ENCODE measurements around the gene RRP1B. TPM values are rescaled to one million over a fixed set of nuclear protein-coding genes. Genes with fewer than 3 reads are reported as not detected.

Gene RRP1B
- total and polyA plus RNA-seq, 2 of the 13 experiments (the other 11 are each of a cell fraction or from before 2014, with no cell fraction given), result 16.3 to 46.2 TPM

DNA sequence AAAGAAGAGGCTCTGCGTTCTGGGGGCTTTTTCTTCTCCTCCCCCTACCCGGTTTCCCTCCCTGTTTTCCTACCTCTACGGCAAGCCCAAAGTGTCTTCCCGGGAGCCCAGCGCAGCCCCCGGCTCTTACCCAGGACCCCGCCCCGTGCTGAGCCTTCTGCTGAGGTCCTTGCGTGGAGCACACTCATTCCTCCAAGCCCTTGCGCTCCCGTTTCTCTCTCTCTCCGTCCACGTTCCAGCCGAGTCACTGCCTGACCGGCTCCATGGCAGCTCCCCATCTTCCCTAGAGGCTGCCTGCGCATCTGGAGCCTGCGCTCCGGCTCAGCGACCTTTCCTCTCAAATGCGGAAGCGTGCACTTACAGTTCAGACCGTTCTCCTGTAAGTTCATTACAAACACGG, 34.6 kb downstream of the RRP1B start (continued):
- TF ChIP-seq, protein P1, sequence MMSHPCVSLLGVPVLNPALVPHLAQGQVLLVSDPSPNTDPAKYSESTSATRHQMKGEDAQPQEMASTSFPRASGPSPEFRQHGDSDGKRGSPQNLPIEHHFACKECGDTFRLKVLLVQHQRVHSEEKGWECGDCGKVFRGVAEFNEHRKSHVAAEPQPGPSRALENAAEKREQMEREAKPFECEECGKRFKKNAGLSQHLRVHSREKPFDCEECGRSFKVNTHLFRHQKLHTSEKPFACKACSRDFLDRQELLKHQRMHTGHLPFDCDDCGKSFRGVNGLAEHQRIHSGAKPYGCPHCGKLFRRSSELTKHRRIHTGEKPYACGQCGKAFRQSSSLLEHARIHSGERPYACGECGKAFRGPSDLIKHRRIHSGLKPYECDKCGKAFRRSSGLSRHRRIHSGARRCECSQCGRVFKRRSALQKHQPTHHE (CRISPR knock-in tag; IDR thresholded peaks at IDR 0.05; ENCODE audit: borderline replicate concordance), result no peak
- no peak for TF ChIP-seq ARID2 (CRISPR knock-in tag; IDR thresholded peaks at IDR 0.05; ENCODE audit: borderline replicate concordance)
- TF ChIP-seq ZFX (CRISPR knock-in tag; IDR thresholded peaks at IDR 0.05; ENCODE audit: low read depth), result no peak
- TF ChIP-seq KLF11 (CRISPR knock-in tag; IDR thresholded peaks at IDR 0.05), result no peak
- no peak for TF ChIP-seq ZSCAN20 (CRISPR knock-in tag; IDR thresholded peaks at IDR 0.05; ENCODE audit: borderline replicate concordance)

DNA sequence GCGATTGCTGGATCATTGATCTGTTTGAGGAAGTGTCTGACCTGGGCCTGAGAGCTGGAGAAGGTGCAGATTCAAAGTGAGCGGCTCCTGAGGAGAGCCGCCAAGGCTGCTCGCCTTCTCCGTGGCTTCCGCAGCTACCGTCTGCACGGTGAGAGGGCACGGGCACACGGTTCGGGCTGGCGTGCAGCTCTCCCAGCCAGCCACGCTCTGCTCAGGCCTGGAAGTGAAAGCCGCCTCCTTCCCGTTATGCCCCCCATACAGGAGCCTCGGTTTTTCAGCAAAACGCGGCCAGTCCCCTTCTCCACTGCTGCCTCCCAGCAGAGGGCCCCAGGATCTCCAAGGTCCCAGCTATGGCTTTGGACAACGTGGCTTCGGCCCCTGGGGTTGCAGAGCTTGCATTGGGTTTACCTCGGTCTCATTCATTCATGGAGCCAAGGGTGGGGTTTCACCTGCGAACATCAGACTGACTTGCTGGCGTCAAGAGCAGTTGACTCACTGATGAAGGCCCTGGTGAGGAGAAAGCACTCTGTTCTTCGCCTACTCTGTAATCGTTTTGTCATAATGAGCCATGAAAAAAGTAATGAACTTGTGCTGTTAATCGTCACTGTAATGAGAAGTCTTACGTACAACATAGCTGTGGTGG, 35.2 kb downstream of the RRP1B start:
- intact Hi-C loops (cut with micrococcal nuclease; ENCODE audit: unreplicated experiment) (no loop called here), in situ Hi-C loops (cut with HindIII; ENCODE audit: extremely low pct_ligation_motif_present, low pct_unique_long_range_greater_than_20kb) (no loop called here)
- no TSS peak for BruUV-seq (replicated peaks)
- Histone ChIP-seq H3K4me1 (ENCODE audit: insufficient read depth, low read length) (peaks cover 31% of the 10 kb centered on the region), H3K27ac (ENCODE audit: extremely low read length, insufficient read depth, low read length) (no peak overlapping the region), H3K9me3 (ENCODE audit: low read length) (no peaks in the 10 kb centered on the region), H3K36me3 (replicated peaks in 1 of 2; ENCODE audit: control insufficient read depth in 1 of 2, insufficient read depth in 2 of 2, low read length in 2 of 2) (peaks cover 27 to 56% of the 10 kb centered on the region in 2 experiments), H4K20me1 (ENCODE audit: insufficient read depth, low read length) (no peaks in the 10 kb centered on the region), H3K27me3 (ENCODE audit: control insufficient read depth in 1 of 2, insufficient read depth in 2 of 2, low read length in 2 of 2) (no peaks in the 10 kb centered on the region), H3K4me3 (replicated peaks in 1 of 3; ENCODE audit: insufficient read depth in 1 of 3, low read depth in 2 of 3, low read length in 3 of 3) (no peak overlapping the region), H3K79me2 (ENCODE audit: insufficient read depth, low read length) (no peaks in the 10 kb centered on the region), H3K4me2 (ENCODE audit: low read depth, low read length) (no peak overlapping the region), H3K9ac (ENCODE audit: insufficient read depth, low read depth, low read length) (no peak overlapping the region), H2AFZ (ENCODE audit: low read length) (no peak overlapping the region)
- ATAC-seq (no peak), FAIRE-seq (no peak), DNase-seq (ENCODE audit: low spot score) (no peak)
- CTCF ChIA-PET (ENCODE audit: low intra/inter-chr PET ratio, low total read pairs), result no interaction called here
- 97% methylated on average over 27 of the region's 27 CpGs for WGBS (ENCODE audit: low lambda C conversion rate)
- POLR2A ChIA-PET, result interaction anchor here (2.3 kb wide), 1 partner anchor 34 kb away, joined by 6 read pairs; no protein-coding TSS in a partner anchor
- TF ChIP-seq ZFP62 (CRISPR knock-in tag; IDR thresholded peaks at IDR 0.05) (no peak), AGO2 (optimal IDR thresholded peaks at IDR 0.05; ENCODE audit: low read depth, low read length) (peak; percentile 31)
